ENCODE data around the gene FOXN1.
"Not testable (repeated sequence)": the region's sequence is repeated elsewhere in the genome, so short reads cannot be mapped to it uniquely, and the experiment has no call there.

The FOXN1 gene

DNA sequence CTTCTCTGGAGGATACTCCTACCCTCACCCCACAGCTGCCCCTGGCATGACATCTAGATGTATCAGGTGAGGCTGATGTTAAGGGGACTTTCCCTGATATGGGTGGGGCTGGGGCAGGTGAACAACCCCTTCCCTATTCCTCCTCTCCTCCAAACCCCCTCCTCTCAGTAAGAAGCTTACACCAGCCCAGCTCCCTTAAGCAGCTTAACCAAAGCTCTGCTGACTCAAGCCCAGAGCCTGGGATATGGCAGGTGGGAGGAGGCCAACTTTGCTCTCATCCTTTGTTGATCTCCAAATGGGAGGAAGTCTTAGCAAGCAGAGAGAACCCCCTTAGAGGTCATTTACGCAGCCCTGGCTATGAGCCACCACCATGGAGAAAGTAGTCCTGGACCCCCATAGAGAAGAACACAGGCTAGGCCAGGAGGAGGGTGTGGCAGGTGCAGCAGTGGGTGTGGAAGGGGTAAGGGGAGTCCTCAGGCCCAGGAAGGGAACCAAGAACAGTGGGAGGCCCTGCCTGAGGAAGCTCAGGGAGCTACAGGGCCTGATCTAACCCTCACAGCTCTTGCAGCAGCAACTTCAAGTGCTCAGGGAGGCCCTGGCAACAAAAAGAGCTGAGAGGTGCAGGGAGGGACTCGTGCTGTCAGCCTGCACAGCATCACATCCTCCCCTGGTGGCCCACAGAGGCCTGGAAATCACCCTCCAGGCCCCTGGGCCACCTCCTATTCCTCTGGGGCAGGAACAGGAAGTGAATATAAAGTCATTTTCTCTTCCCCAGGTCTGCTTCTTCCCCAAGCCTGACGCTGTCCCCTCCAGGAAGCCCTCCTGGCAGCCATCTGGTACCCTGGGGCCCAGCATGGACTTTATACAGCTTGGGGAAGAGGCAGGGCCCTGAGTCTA lies 43.3 kb downstream of the FOXN1 start:
- no peak for FAIRE-seq

DNA sequence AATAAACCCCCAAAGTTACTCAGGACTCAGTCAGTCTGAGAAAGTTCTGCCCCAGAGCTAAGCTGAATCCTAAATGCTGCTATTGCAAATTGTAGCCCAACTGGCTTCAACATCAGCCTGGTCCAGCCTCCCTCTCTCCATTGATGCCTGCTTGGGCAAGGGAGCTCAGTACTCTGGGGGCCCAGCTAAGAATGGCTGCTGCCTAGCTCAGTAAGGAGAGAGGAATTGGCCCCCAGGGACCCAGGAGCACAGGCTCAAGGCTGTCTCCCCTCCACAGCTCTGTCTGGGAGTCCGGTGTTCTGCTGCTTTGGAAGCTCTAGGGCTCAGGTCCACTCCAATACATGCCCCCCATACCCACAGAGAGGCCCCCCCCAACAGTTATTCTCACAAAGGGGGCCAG lies 44.7 kb downstream of the FOXN1 start:
- FAIRE-seq: no peak

DNA sequence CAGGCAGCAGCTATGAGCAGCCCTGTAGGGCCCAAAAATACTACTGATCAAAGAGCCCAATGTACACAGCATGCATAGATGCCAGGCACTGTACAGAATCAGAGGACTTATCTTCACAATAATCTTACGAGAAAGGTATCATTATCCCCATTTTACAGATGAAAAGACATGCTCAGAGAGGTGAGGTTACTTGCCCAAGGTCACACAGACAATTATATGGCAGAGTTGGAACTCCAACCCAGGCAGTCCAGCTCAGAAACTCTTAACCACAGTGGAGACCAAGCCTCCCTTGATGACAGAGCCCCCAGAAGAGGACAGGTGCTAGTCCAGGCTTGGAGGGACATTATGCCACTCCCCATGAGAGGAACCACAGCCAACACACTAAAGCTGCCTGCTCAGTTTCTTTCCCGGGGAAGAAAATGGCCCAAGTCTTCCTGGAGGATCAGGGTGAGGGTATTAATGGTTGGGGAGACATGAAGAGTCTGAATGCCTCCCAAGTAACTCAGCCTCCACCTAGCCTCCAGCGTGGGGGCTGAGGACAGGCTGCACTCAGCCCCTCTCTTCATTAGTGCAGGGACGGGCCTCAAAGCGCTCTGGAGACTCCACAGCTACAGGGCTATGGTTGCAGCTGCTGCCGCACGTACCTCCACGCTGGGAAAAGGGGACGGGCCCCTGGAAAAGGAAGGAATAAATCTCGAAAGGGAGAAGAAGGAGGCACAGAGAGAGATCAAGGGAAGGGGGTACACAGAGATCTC lies 45.5 kb downstream of the FOXN1 start:
- no peak for FAIRE-seq

GRCh38 chr17:28552176-28552999 lies 46.2 kb downstream of the FOXN1 start, which contains the start of gene UNC119:
Gene UNC119, minus strand, starts transcription at chr17:28552624. Its CDS starts 67 bp downstream, at chr17:28552557.
- FAIRE-seq: no peak

DNA sequence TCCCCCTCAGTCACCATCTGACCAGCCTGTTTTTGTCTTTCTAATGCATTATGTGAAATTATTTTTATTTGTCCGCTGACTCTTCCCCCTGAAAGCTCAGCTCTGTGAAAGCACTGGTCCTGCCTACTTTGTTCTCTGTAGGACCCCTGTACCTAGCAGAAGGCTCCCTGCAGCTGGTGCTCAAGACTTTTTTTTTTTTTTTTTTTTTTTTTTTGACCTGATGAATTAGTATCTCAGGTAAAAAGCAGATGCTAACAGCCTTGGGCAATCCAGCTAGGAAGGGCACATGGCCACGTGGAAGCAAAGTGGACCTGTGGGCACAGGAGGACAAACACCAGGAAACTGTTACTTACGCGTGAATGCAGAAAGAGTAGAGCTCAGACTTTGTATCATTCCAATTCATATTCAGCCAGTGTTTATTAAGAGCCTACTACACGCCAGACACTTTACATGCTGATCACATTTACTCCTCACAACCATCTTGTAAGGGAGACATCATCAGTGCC lies 46.9 kb downstream of the FOXN1 start:
- FAIRE-seq: no peak

DNA sequence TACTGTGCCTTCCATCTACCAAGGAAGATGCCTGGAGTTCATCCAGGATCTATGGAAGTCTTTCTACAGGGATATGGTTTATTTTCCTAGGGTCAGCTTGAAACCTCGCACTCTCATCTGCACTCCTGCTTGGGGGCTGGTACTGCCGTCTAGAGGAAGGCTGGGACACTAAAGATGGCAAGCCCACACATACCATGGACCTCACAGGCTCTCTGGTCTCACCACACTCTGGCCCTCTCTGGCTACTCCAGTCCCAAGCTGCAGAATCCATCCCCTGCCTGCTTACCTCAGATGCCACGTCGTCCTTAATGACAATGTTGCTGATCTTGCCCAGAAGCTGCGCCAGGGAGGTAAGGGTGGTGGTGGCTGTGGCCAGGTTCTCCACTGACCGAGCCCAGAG lies 48.4 kb downstream of the FOXN1 start:
- no peak for FAIRE-seq

GRCh38 chr17:28555022-28555421 lies 48.9 kb downstream of the FOXN1 start:
- no peak for FAIRE-seq

DNA sequence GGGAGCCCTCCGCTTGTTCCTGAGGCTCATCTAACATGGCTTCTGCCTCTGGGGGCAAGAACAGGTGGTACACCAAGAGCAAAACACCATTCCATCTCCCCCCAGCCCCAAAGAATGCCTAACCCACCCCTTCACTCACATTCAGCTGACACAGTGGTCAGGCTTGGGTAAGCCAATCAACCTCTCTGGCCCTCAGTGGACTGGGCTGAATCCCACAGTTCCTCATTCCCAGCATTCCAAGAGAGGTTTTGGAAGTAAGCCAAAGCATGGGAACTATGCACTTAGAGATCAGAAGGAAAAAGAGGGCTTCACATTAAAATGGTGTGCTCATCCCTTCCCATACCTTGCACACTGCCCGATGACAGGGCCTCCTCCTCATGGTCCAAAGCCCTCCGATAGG lies 57.3 kb downstream of the FOXN1 start:
- FAIRE-seq: no peak

DNA sequence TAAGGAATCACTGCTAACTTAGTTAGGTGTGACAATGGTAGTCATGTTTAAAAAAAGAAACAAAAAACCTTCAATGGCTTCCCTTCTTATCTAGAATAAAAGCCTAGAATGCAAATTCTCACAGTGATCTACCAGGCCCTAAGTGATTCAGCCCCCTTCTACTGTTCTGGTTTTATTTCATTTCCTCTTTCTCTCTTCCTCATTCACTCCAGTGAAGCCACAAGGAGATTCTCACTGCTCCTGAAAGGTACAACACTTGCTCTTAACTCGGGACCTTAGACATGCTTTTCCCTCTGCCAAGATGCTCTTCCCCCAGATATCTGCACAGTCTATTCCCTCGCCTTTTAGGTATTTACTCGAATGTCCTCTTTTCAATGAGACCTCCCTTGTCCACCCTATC lies 61.5 kb downstream of the FOXN1 start:
- FAIRE-seq: no peak

DNA sequence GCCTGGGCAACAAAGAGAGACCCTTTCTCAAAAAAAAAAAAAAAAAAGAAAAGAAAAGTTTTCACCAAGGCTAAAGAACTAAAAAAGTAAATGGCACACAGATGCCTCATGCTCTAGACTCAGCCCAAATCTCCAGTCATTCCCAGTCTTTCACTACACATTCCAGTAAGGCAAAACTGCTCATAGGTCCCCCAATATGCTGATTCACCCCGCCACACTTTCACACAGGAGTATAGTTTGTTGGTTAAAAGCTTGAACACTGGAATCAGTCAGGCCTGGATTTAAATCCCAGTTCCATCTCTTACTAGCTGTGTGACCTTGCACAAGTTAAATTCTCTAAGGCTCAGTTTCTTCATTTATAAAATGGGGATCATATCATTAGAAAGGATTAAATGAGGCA lies 63.3 kb downstream of the FOXN1 start:
- FAIRE-seq: no peak

GRCh38 chr17:28570716-28571360 lies 64.7 kb downstream of the FOXN1 start:
- FAIRE-seq: no peak

DNA sequence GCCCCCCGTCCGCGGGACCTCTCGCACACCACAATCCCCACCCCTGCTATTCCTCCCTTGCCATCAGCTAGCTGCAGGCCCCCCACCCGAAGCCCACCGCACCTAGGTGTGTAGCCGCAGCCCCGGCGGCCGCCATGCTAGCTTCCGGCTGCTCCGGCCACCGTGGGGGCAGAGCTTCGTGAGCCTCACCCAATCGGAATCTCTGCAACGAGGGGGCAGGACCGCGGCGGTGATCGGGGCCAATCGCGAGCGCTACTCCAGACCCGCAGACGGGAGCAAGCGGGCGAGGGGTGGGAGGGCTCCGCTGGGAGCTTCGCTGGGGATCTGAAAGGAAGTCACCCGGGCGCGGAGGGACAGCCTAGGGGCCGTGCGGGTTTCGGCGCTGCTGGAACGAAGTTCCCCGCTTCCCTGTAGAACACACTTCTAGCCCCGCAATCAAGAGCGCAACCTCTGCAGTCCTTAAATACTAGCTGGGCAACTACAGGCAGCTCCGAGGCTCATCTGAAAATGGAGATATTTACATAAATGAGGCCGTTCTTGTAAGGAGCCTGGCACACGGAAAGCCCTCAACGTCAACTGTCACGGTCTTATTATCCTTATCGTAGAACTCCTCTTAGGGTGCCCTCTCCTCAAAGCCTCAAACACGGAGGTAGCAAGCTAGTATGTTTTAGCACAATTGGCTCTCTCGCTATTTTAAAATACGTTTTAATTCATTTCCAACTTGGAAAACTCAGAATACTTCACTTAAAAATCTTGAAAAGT lies 65.4 kb downstream of the FOXN1 start, which contains the start of gene PIGS:
PIGS (minus strand) TSS at position 164 of the 762 bp plus-strand sequence; CDS start at position 136, 28 bp downstream.
- FAIRE-seq: no peak

DNA sequence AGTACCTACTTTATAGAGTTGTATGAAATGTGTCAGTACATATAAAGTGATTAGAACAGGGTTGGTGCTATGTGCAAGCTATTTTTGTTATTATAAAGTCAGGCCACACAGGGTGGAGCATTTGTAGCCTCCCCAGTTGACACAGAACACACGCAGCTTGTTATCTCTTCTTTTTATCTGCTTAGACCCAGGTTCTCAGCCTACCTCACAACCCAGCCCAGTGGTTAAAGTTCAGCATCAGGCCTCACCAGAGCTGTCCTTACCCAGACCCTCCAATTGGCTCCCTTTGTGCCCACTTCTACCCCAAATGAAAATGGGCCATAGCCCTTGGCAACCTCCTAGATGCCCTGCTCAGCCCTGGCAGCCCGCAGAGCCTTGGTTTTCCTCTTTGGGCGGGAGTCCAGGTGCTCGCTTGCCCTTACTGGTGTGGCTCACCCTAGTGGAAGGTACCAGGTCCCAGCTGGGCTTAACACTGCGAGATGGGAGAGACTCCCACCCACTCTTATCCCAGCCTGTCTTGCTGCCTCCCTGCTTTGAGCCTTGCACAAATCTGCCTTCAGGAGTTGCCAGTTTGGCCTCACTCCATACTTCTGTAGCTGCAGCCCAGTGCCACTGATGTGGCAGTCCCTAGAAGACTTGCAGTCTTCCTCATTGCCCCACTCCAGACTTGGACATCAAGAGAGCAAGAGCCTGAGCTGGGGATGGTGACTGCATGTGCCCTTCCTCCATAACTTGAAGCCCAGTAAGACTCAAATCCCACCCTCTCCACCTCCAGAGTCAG lies 66.3 kb downstream of the FOXN1 start:
- no peak for FAIRE-seq

DNA sequence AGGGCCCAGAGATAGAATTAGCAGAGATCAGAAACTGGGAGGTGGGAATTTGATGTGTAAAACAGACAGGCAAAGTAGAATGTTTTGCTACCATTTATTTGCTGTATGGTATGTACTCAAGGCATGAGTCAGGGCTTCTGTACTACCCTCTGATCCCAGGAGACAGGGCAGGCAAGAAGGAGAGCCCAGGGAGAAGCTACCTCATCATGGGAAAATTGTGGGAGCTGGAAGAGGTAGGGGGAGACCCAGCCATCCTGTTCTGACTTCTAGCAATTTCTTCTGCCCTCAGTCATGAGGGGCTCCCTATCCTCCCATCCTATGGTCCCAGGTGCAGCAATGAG lies 66.9 kb downstream of the FOXN1 start:
- FAIRE-seq: no peak

DNA sequence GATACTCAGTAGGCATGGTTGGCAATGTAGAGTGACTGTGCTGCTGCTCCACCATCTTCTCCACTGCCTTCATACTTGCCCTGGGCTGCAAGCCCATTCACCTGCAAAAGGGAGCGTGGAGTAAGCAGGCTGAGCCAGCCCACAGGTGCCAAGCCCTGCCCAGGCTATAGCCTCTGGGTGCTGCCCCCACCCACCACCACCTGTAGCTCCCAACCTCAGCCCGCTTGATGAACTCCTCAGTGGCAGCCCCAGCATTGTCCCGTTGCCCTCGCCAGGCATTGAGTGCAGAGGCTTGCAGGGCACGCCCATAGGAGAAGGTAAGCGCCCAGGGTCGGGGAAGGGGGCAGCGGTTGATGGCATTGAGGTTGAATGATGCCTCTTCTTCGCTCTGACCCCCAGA lies 67.4 kb downstream of the FOXN1 start:
- no peak for FAIRE-seq

- no peak for FAIRE-seq
Observed at GRCh38 chr17:28573966-28574480, 67.9 kb downstream of the FOXN1 start.

GRCh38 chr17:28574526-28574925 lies 68.4 kb downstream of the FOXN1 start:
- no peak for FAIRE-seq

DNA sequence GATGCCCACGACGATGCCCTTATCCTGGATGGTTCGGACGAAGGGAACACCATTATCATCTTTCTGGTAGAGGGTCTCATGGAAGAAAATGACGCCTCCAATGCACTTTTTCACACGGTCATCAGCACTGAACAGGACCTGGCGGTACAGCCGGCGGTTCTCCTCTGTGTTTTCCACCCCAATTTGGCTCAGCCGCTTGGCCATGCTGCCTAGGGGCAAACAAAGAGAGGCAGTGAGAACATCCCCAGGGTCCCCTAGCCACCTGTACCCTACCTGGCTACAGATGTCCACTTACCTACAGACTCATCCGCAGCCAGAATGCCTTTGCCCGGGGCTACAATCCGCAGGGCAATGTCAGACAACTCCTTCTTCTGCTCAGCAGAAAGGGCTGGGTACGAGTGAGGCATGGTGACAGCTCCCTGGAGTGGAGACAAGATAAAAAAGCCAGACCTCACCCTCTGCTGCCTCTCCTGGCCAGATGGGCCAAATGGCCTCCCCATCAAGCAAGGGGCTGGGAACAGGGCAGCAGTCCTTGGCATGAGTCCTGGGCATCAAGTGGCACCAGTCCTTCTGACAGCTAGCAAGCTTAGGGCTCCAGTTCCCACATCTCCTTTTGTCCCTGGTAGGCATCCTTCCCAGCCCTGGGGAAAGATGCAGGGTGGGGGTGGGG lies 69.1 kb downstream of the FOXN1 start:
- FAIRE-seq: no peak

DNA sequence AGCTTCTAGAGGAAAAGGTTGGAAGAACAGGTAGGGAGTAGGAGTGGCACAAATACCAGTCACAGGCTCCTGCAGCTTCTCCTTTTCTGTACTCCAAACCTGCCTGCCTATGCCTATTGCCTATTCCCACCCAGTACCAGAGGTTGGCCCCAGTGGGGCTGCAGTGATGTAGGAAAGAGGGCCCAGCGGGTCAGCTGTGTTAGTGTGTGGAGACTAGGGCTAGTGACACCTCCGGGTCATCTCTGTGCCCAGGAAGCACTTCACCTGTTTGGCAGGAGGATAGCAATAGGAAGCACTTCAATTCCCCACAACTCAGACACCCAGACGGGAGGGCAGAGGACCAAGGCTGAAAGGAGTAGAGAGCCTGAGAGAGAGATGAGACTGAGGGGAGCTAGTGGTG lies 69.9 kb downstream of the FOXN1 start:
- FAIRE-seq: not testable (repeated sequence)

Measured in colon (tissue), 2 donors.